Stimulated activated CD4-positive, alpha-beta T cell treated with anti-CD3 and anti-CD28 coated beads, Interleukin-4, amount 100 ng/mL, for 1 hour (primary cell): ENCODE measurements around the gene EBF3.

Source experiments
- DNase-seq: peaks from one replicate; pipeline ENCODE4 v3.0.0-alpha.2; 2020

The EBF3 gene

DNA sequence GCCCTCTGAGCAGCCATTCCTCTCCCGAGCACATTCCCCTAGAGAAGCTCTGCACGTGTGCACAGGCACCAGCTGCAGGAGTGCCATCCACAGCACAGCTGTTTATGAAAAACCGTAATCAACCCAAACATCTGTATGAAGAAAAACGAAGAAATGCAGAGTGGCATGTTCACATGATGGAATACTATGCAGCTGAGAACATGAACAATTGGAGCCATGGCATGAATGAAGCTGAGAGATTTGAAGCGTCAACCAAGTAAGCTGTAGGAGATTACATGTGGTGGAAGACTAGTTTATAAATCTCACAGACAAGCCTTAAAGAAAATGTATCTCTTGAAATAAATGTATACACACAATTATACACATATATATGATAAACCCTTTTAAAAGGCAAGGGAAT lies 176.5 kb downstream of the EBF3 start:
- no peak for DNase-seq

- no peak for DNase-seq
These were observed 177.9 kb downstream of the EBF3 start for GRCh38 chr10:129786216-129786615.

GRCh38 chr10:129785536-129785981 lies 178.5 kb downstream of the EBF3 start:
- DNase-seq = no peak
